SK-N-SH treated with all-trans-retinoic acid at 6 μM for 48 hours (cell line): ENCODE measurements around the gene NGEF.

ENCODE experiments used
- PPARA ChIP-seq: fragments of 250-450 bp; sonication (Bioruptor Pico); IDR thresholded peaks from 2 replicates; pipeline ENCODE4 v1.5.0; 2020; ENCODE audit warnings: mild to moderate bottlenecking, borderline replicate concordance
- TOX ChIP-seq: fragments of 250-450 bp; sonication (Bioruptor Pico); IDR thresholded peaks from 2 replicates; pipeline ENCODE4 v1.8.0; 2021; ENCODE audit warnings: mild to moderate bottlenecking, moderate library complexity, borderline replicate concordance
- TF ChIP-seq, protein P1 (sequence below): fragments of 250-450 bp; sonication (Bioruptor Pico); IDR thresholded peaks from 2 replicates; pipeline ENCODE4 v1.5.0; 2020; ENCODE audit warnings: mild to moderate bottlenecking, moderate library complexity

DNA sequence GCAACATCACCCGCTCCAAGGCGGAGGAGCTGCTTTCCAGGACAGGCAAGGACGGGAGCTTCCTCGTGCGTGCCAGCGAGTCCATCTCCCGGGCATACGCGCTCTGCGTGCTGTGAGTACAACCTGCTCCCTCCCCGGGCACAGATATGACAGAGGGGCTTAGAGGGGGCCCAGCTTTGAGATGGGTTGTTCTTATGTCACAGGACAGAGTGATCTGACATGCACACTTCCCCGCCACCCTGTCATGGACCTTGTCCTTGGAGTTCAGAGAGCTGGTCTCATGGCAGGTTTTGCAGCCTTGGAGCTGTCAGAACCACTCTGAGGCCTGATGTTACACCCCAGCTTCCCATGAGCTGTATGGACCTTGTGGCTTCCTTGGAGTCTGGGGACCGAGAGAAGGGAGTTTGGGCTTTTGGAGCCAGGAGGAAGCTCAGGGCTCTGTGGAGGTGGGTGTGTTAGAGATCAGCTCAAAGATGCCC, 47.5 kb upstream of the NGEF start:
- TF ChIP-seq, protein P1, sequence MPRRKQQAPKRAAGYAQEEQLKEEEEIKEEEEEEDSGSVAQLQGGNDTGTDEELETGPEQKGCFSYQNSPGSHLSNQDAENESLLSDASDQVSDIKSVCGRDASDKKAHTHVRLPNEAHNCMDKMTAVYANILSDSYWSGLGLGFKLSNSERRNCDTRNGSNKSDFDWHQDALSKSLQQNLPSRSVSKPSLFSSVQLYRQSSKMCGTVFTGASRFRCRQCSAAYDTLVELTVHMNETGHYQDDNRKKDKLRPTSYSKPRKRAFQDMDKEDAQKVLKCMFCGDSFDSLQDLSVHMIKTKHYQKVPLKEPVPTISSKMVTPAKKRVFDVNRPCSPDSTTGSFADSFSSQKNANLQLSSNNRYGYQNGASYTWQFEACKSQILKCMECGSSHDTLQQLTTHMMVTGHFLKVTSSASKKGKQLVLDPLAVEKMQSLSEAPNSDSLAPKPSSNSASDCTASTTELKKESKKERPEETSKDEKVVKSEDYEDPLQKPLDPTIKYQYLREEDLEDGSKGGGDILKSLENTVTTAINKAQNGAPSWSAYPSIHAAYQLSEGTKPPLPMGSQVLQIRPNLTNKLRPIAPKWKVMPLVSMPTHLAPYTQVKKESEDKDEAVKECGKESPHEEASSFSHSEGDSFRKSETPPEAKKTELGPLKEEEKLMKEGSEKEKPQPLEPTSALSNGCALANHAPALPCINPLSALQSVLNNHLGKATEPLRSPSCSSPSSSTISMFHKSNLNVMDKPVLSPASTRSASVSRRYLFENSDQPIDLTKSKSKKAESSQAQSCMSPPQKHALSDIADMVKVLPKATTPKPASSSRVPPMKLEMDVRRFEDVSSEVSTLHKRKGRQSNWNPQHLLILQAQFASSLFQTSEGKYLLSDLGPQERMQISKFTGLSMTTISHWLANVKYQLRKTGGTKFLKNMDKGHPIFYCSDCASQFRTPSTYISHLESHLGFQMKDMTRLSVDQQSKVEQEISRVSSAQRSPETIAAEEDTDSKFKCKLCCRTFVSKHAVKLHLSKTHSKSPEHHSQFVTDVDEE (CRISPR knock-in tag) = no peak
- no peak for TF ChIP-seq TOX (CRISPR knock-in tag)
- TF ChIP-seq PPARA (CRISPR knock-in tag) = no peak
